ENCODE results near the gene FAM240A. TPM values are rescaled to one million over a fixed set of nuclear protein-coding genes. Genes with fewer than 3 reads are reported as not detected.

Gene FAM240A
- total RNA-seq, 1 donor from 2014 or later, result not detected

DNA sequence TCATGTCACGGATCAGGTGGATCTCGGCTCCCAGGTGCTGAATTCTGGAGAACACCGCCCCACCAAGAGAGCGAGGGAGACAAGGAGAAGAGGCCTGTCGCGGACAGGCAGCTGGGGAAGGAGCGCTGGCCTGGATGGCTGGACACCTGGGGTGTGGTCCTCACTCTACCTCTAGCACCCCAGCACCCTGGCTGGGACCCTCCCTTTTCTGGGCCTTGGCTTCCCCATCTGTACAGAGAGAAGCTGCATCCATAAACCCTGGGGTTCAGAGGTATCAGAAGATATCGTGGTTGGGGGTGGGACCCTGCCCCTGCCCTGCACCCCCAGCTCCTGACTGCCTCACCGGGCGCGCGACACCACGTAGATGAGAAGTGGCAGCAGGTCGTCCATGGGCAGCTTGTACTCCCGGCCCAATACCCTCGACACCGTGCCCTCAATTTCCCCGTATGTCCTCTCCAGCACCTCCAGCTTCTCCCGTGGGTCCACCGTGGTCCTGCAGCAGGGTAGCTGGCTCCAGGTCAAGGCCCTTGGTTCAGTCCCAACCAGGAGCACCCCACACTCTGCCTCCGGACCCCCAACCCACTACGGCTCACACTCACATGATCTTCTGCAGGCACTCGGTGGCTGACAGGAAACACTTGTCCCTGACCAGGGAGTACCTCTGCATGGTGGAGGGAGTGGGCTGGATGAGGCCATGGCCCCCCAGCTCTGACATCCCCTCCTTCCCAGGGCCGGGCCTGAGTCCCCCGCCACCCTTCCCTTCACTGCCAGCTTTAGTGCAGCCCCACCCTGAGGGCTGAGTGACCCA, 59.4 kb downstream of the FAM240A start:
- Mint-ChIP-seq H3K4me1 (ENCODE audit: low read depth) (peaks cover 5% of the 10 kb centered on the region), H3K4me3 (ENCODE audit: low read depth) (no peak overlapping the region), H3K27ac (no peak overlapping the region), H3K36me3 (ENCODE audit: insufficient read depth) (no peaks in the 10 kb centered on the region), H3K27me3 (peaks cover 62% of the 10 kb centered on the region), H3K9me3 (ENCODE audit: low read depth) (no peaks in the 10 kb centered on the region)
- DNase-seq (ENCODE audit: low spot score, unreplicated experiment), result no peak
- TF ChIP-seq, protein P1, sequence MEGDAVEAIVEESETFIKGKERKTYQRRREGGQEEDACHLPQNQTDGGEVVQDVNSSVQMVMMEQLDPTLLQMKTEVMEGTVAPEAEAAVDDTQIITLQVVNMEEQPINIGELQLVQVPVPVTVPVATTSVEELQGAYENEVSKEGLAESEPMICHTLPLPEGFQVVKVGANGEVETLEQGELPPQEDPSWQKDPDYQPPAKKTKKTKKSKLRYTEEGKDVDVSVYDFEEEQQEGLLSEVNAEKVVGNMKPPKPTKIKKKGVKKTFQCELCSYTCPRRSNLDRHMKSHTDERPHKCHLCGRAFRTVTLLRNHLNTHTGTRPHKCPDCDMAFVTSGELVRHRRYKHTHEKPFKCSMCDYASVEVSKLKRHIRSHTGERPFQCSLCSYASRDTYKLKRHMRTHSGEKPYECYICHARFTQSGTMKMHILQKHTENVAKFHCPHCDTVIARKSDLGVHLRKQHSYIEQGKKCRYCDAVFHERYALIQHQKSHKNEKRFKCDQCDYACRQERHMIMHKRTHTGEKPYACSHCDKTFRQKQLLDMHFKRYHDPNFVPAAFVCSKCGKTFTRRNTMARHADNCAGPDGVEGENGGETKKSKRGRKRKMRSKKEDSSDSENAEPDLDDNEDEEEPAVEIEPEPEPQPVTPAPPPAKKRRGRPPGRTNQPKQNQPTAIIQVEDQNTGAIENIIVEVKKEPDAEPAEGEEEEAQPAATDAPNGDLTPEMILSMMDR (IDR thresholded peaks at IDR 0.05; ENCODE audit: unreplicated experiment), result no peak

DNA sequence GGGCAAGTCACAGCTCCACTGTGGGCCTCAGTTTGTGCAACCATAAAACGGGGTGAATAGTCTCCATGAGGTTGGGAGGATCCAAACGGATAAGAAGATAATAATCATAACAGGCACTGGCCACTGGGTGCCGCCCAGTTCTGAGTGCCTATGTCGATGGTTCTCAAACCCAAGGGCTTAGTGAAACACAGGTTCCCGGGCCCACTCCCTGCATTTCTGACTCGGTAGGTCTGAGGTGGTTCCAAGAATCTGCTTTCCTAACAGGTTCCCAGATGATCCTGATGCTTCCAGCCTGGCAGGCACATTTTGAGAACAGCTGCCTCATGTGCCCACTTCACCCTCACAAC, 60.0 kb downstream of the FAM240A start:
- Mint-ChIP-seq H3K4me1 (ENCODE audit: low read depth) (peaks cover 4% of the 10 kb centered on the region), H3K27ac (no peak overlapping the region), H3K36me3 (ENCODE audit: insufficient read depth) (no peaks in the 10 kb centered on the region), H3K27me3 (peaks cover 65% of the 10 kb centered on the region), H3K4me3 (ENCODE audit: low read depth) (no peak overlapping the region), H3K9me3 (ENCODE audit: low read depth) (no peaks in the 10 kb centered on the region)
- no peak for DNase-seq (ENCODE audit: low spot score, unreplicated experiment)
- TF ChIP-seq, protein P1 (IDR thresholded peaks at IDR 0.05; ENCODE audit: unreplicated experiment), result no peak

DNA sequence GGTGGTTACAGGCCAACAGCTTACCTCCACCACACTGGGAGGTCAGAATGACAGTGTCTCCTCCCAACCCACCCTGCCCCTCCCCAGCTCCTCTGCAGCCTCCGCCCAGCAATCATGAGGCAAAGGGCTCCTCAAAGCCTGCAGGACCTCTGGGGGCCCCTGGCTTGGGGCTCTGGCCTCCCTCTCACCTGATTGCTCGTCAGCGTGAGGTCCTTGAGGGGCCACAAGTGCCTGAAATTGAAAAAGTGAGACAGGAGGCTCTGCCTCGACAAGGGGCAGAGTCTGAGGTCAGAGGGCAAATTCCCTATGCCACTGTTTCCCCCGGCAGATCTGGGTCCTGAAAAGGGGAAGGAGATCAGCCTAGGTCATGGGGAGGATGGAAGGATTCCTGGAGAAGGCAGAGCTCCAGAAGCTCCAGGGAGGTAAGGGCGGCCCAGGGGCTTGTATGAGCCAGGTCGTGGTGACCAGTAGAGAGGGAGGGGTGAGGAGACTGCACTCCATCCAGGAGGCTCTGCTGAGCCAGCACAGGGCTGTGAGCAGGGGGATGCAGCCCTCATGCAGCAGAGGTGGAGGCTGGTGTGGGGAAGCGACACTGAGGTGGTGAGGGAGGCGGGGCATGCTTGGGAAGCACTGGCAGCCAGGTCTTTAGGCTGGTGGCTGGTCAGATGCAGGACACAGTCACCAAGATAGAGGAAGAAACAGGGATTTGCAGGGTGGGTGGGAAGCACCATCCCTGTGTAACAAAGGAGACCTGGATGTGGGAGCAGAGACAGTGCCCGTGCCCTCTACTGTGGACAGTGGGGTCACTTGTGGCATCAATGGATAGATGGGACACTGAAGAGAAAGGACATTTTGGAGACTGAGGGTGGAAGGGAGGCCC, 61.1 kb downstream of the FAM240A start:
- no peak overlapping the region for H3K27ac Mint-ChIP-seq
- peaks cover 67% of the 10 kb centered on the region for H3K27me3 Mint-ChIP-seq
- no peak overlapping the region for H3K4me3 Mint-ChIP-seq (ENCODE audit: low read depth)
- no peaks in the 10 kb centered on the region for H3K9me3 Mint-ChIP-seq (ENCODE audit: low read depth)
- no peaks in the 10 kb centered on the region for H3K36me3 Mint-ChIP-seq (ENCODE audit: insufficient read depth)
- TF ChIP-seq, protein P1 (IDR thresholded peaks at IDR 0.05; ENCODE audit: unreplicated experiment), result no peak
- peaks cover 4% of the 10 kb centered on the region for H3K4me1 Mint-ChIP-seq (ENCODE audit: low read depth)
- no peak for DNase-seq (ENCODE audit: low spot score, unreplicated experiment)

DNA sequence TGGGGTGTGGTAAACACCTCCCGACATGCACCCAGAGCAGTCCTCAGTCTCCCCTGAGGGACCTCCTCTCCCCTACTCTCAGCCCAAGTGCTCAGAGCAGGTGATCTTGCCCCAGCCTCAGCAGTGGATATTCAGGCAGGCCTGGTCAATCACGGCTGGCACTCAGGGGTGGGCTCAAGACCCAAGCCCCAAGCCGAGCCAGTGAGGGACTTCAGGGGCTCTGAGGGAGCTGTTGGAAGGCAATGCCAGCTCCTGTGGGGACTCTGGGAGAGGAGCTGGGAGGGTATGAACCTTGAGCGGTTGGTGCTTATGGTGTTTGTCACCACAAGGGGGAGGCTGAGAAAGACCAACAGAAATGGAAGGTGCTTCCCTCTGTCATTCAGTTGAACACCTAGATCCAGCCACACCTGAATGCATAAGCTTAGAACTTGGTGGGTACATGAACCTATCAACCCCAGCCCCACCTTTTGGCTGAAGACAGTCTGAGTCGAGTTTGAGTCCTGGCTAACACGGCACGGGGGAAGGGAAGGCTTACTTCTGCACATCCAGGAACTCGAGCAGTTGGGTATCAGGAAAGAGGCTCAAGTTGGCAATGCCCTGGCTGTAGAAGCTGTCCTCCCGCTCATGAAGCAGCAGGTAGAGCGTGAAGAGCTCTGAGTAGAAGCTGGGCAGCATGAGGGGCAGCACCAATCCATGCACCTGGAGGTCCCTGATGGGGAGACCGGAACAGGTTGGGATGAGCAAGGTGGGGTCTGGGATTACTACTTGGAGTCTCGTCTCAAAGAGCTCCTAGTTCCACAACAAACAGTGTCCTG, 61.9 kb downstream of the FAM240A start:
- TF ChIP-seq, protein P1 (IDR thresholded peaks at IDR 0.05; ENCODE audit: unreplicated experiment), result no peak
- no peak overlapping the region for H3K4me3 Mint-ChIP-seq (ENCODE audit: low read depth)
- H3K27me3 Mint-ChIP-seq, result peaks cover 73% of the 10 kb centered on the region
- no peak for DNase-seq (ENCODE audit: low spot score, unreplicated experiment)
- H3K36me3 Mint-ChIP-seq (ENCODE audit: insufficient read depth), result no peaks in the 10 kb centered on the region
- H3K4me1 Mint-ChIP-seq (ENCODE audit: low read depth), result peaks cover 4% of the 10 kb centered on the region
- no peak overlapping the region for H3K27ac Mint-ChIP-seq
- H3K9me3 Mint-ChIP-seq (ENCODE audit: low read depth), result no peaks in the 10 kb centered on the region

DNA sequence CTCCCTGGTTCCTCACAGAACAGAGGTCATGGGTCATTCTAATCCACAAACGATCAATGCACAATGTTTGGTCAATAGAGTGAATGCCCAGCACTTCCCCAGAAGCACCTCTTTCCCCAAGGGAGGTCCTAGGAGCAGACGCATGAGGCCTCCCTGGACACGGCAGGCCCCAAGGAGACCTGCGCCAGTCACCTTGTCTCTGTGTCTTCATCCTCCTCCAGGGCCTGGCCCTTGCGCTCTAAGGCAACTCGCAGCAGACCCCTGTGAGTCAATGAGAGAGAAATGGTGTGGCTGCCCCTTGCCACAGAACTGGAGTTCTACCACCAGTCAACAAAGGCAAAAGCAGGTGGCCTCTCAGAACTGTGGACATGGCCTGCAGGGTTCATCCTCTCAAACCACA, 63.1 kb downstream of the FAM240A start:
- TF ChIP-seq, protein P1 (IDR thresholded peaks at IDR 0.05; ENCODE audit: unreplicated experiment), result no peak
- Mint-ChIP-seq H3K9me3 (ENCODE audit: low read depth) (no peaks in the 10 kb centered on the region), H3K27me3 (peaks cover 76% of the 10 kb centered on the region), H3K36me3 (ENCODE audit: insufficient read depth) (no peaks in the 10 kb centered on the region), H3K27ac (no peak overlapping the region), H3K4me3 (ENCODE audit: low read depth) (no peak overlapping the region), H3K4me1 (ENCODE audit: low read depth) (peaks cover 4% of the 10 kb centered on the region)
- no peak for DNase-seq (ENCODE audit: low spot score, unreplicated experiment)
